PFSK-1 (cell line): ENCODE results near the gene DOK5.

ENCODE experiments used
- POLR2AphosphoS5 ChIP-seq: IDR thresholded peaks from 2 replicates; pipeline ENCODE4 v1.6.1; 2012; ENCODE audit warnings: low read depth, mild to moderate bottlenecking, control low read depth, low read length, moderate library complexity
- SIN3A ChIP-seq: IDR thresholded peaks from 2 replicates; pipeline ENCODE4 v1.6.1; 2012; ENCODE audit warnings: mild to moderate bottlenecking, low read length, moderate library complexity, borderline replicate concordance; ENCODE audit not compliant: insufficient read depth
- TAF1 ChIP-seq: IDR thresholded peaks from 2 replicates; pipeline ENCODE4 v1.6.1; 2012; ENCODE audit warnings: low read length, control low read depth, borderline replicate concordance; ENCODE audit not compliant: insufficient read depth
- TF ChIP-seq, protein P1 (sequence below), 2 experiments: IDR thresholded peaks; 2 replicates each; pipeline versions ENCODE4 v1.6.1 to v1.8.0; 2011 to 2012; ENCODE audit warnings: low read depth in 2 of 2, low read length in 2 of 2, control low read depth in 1 of 2, inconsistent platforms in 1 of 2, mild to moderate bottlenecking in 1 of 2, moderate library complexity in 1 of 2; ENCODE audit not compliant: insufficient read depth in 1 of 2

DNA sequence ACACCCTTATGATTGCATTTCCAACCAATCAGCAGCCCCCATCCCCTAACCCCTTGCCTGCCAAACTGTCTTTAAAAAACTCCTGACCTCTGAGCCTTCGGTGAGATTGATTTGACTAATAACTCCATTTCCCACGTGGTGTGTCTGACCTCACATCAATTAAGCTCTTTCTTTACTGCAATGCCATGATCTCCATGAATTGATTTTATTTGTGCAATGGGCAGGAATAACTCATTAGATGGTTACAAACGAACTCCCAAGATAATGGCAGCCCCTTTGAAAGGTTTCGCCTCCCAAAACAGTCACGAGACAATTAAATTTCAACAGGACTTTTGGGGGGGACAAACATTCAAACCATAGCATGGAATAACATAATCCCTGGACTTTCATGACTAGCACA lies 161.2 kb downstream of the DOK5 start:
- TF ChIP-seq POLR2AphosphoS5 (no peak), SIN3A (no peak), TAF1 (no peak)
- TF ChIP-seq, protein P1, sequence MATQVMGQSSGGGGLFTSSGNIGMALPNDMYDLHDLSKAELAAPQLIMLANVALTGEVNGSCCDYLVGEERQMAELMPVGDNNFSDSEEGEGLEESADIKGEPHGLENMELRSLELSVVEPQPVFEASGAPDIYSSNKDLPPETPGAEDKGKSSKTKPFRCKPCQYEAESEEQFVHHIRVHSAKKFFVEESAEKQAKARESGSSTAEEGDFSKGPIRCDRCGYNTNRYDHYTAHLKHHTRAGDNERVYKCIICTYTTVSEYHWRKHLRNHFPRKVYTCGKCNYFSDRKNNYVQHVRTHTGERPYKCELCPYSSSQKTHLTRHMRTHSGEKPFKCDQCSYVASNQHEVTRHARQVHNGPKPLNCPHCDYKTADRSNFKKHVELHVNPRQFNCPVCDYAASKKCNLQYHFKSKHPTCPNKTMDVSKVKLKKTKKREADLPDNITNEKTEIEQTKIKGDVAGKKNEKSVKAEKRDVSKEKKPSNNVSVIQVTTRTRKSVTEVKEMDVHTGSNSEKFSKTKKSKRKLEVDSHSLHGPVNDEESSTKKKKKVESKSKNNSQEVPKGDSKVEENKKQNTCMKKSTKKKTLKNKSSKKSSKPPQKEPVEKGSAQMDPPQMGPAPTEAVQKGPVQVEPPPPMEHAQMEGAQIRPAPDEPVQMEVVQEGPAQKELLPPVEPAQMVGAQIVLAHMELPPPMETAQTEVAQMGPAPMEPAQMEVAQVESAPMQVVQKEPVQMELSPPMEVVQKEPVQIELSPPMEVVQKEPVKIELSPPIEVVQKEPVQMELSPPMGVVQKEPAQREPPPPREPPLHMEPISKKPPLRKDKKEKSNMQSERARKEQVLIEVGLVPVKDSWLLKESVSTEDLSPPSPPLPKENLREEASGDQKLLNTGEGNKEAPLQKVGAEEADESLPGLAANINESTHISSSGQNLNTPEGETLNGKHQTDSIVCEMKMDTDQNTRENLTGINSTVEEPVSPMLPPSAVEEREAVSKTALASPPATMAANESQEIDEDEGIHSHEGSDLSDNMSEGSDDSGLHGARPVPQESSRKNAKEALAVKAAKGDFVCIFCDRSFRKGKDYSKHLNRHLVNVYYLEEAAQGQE (IDR thresholded peaks at IDR 0.05; ENCODE audit: insufficient read depth in 1 of 2, low read depth in 2 of 2, low read length in 2 of 2) = no peak
